ENCODE measurements around the gene SGIP1.

DNA sequence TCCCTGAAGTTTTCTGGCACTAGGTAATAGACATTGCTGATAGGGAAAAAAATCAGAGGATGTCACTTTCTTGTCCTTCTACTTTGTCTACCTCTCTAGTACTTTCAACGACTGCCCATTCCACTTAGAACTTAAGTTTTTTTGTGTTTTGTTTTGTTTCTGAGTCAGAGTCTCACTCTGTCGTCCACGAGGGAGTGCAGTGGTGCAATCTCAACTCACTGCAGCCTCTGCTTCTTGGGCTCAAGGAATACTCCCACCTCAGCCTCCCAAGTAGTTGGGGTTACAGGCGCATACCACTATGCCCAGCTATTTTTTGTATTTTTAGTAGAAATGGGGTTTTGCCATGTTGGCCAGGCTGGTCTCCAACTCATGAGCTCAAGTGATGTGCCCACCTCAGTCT is 79.2 kb downstream of the SGIP1 start:
- TF ChIP-seq, protein P1, sequence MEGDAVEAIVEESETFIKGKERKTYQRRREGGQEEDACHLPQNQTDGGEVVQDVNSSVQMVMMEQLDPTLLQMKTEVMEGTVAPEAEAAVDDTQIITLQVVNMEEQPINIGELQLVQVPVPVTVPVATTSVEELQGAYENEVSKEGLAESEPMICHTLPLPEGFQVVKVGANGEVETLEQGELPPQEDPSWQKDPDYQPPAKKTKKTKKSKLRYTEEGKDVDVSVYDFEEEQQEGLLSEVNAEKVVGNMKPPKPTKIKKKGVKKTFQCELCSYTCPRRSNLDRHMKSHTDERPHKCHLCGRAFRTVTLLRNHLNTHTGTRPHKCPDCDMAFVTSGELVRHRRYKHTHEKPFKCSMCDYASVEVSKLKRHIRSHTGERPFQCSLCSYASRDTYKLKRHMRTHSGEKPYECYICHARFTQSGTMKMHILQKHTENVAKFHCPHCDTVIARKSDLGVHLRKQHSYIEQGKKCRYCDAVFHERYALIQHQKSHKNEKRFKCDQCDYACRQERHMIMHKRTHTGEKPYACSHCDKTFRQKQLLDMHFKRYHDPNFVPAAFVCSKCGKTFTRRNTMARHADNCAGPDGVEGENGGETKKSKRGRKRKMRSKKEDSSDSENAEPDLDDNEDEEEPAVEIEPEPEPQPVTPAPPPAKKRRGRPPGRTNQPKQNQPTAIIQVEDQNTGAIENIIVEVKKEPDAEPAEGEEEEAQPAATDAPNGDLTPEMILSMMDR (IDR thresholded peaks at IDR 0.05), result no peak
- TF ChIP-seq EZH2 (IDR thresholded peaks at IDR 0.05) (no peak), EZH2phosphoT487 (IDR thresholded peaks at IDR 0.05) (no peak)

Measured in neural progenitor cell (in vitro differentiated cells).